ENCODE results near the gene LYST.

Gene LYST

DNA sequence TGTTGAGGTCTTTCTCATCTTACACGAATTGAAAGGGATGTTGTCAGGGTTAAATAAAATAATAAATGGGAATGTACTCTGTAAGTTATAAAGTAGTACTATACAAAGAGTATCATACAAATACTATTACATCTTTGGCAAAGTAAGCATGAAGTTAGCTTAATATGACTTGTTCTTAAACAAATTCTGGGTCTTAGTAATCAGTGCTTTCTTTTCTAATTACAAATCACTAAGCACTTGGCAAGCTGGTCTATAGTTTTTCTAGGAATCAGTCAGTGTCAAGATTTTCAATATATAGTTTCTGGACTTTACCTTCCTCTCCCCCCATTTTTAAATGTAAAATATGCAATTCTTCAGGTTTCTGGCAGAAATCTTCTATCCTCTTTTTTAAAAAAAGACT is 6.9 kb downstream of the LYST start:
- Histone ChIP-seq H4K20me1 (ENCODE audit: control insufficient read depth, insufficient read depth, low read depth, low read length) (no peaks in the 10 kb centered on the region), H3K9me2 (replicated peaks; ENCODE audit: control insufficient read depth, low read length) (no peaks in the 10 kb centered on the region), H3K36me3 (ENCODE audit: control insufficient read depth, low read length) (no peaks in the 10 kb centered on the region), H3F3A (ENCODE audit: control insufficient read depth, insufficient read depth) (no peaks in the 10 kb centered on the region), H3K4me3 (ENCODE audit: low read length) (no peak overlapping the region), H3K27ac (ENCODE audit: low read depth, low read length) (no peak overlapping the region), H3K79me2 (ENCODE audit: control insufficient read depth, low read length) (peaks cover 4% of the 10 kb centered on the region), H3K9me3 (ENCODE audit: control insufficient read depth, insufficient read depth, low read length) (no peaks in the 10 kb centered on the region), H3K4me1 (ENCODE audit: control insufficient read depth, low read length) (peaks cover under 1% of the 10 kb centered on the region; the same call in 1 of the 2 replicates), H3K27me3 (ENCODE audit: control insufficient read depth, low read length) (0 out of 2 replicates have a peak, but pooled peaks cover 1% of the 10 kb centered on the region), H3K4me2 (ENCODE audit: low read length) (no peak overlapping the region)
- TF ChIP-seq, protein P1, sequence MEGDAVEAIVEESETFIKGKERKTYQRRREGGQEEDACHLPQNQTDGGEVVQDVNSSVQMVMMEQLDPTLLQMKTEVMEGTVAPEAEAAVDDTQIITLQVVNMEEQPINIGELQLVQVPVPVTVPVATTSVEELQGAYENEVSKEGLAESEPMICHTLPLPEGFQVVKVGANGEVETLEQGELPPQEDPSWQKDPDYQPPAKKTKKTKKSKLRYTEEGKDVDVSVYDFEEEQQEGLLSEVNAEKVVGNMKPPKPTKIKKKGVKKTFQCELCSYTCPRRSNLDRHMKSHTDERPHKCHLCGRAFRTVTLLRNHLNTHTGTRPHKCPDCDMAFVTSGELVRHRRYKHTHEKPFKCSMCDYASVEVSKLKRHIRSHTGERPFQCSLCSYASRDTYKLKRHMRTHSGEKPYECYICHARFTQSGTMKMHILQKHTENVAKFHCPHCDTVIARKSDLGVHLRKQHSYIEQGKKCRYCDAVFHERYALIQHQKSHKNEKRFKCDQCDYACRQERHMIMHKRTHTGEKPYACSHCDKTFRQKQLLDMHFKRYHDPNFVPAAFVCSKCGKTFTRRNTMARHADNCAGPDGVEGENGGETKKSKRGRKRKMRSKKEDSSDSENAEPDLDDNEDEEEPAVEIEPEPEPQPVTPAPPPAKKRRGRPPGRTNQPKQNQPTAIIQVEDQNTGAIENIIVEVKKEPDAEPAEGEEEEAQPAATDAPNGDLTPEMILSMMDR (IDR thresholded peaks at IDR 0.05; ENCODE audit: low read depth, low read length, poor library complexity, severe bottlenecking): no peak
- no peak for TF ChIP-seq EZH2phosphoT487 (IDR thresholded peaks at IDR 0.05; ENCODE audit: borderline replicate concordance, low read length)

DNA sequence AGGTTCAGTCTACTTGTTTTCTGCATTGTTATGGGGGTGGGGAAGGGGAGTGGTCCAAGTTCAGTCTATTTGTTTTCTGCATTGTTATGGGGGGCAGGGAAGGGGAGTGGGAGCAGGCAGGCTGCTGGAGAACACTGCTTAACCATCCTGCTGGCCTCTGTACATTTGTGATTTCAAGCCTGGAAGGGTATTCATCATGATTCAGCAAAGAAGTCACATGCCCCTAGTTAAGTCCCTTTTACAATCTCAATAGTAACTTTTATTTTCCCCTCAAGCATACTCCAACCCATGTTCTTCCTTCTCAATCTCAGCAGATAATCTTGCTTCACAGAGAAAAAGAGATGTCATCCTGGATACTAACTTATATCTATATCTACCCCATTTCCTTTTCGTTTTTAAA is 7.9 kb downstream of the LYST start:
- H3K27me3 ChIP-seq (ENCODE audit: control insufficient read depth, low read length): 0 out of 2 replicates have a peak, but pooled peaks cover 3% of the 10 kb centered on the region
- no peak overlapping the region for H3K27ac ChIP-seq (ENCODE audit: low read depth, low read length)
- no peak for TF ChIP-seq EZH2phosphoT487 (IDR thresholded peaks at IDR 0.05; ENCODE audit: borderline replicate concordance, low read length)
- TF ChIP-seq, protein P1 (IDR thresholded peaks at IDR 0.05; ENCODE audit: low read depth, low read length, poor library complexity, severe bottlenecking): no peak
- H3K4me1 ChIP-seq (ENCODE audit: control insufficient read depth, low read length): no peaks in the 10 kb centered on the region
- no peak overlapping the region for H3K4me2 ChIP-seq (ENCODE audit: low read length)
- H3K4me3 ChIP-seq (ENCODE audit: low read length): no peak overlapping the region
- H3K36me3 ChIP-seq (ENCODE audit: control insufficient read depth, low read length): no peaks in the 10 kb centered on the region
- H3F3A ChIP-seq (ENCODE audit: control insufficient read depth, insufficient read depth): no peaks in the 10 kb centered on the region
- no peaks in the 10 kb centered on the region for H3K79me2 ChIP-seq (ENCODE audit: control insufficient read depth, low read length)
- no peaks in the 10 kb centered on the region for H3K9me2 ChIP-seq (replicated peaks; ENCODE audit: control insufficient read depth, low read length)
- H3K9me3 ChIP-seq (ENCODE audit: control insufficient read depth, insufficient read depth, low read length): no peaks in the 10 kb centered on the region
- H4K20me1 ChIP-seq (ENCODE audit: control insufficient read depth, insufficient read depth, low read depth, low read length): no peaks in the 10 kb centered on the region

DNA sequence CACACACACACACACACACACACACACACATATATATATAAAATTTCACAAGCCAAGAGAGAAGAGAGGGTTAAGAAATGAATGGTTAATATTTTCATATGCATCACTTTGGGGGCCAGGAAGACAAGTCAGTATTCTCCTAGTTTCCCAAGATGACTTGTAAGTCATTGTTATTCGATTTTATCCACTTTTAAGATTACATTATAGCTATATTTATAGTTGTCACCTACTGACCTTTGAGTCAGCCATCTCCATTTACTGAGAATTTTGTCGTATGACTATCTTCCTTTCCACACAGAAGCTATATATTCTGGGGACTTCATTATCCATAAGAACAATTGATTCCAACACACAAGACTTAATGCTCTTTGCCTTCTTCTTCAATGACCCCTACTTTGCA is 8.9 kb downstream of the LYST start:
- Histone ChIP-seq H3K36me3 (ENCODE audit: control insufficient read depth, low read length) (no peaks in the 10 kb centered on the region), H4K20me1 (ENCODE audit: control insufficient read depth, insufficient read depth, low read depth, low read length) (no peaks in the 10 kb centered on the region), H3F3A (ENCODE audit: control insufficient read depth, insufficient read depth) (no peaks in the 10 kb centered on the region), H3K27ac (ENCODE audit: low read depth, low read length) (no peak overlapping the region), H3K27me3 (ENCODE audit: control insufficient read depth, low read length) (peaks cover 8% of the 10 kb centered on the region), H3K4me2 (ENCODE audit: low read length) (no peak overlapping the region), H3K79me2 (ENCODE audit: control insufficient read depth, low read length) (no peaks in the 10 kb centered on the region), H3K9me3 (ENCODE audit: control insufficient read depth, insufficient read depth, low read length) (no peaks in the 10 kb centered on the region), H3K4me3 (ENCODE audit: low read length) (no peak overlapping the region), H3K4me1 (ENCODE audit: control insufficient read depth, low read length) (no peaks in the 10 kb centered on the region), H3K9me2 (replicated peaks; ENCODE audit: control insufficient read depth, low read length) (no peaks in the 10 kb centered on the region)
- TF ChIP-seq, protein P1 (IDR thresholded peaks at IDR 0.05; ENCODE audit: low read depth, low read length, poor library complexity, severe bottlenecking): no peak
- TF ChIP-seq EZH2phosphoT487 (IDR thresholded peaks at IDR 0.05; ENCODE audit: borderline replicate concordance, low read length): no peak

Data from DOHH2 (cell line).